ENCODE results near the gene CCDC175.
A peak's percentile ranks its signal among the peaks of the same experiment; 100 is the strongest.

Gene CCDC175

GRCh38 chr14:59576332-59577294 is at the start of gene CCDC175:
CCDC175 (minus strand) TSS chr14:59576812; CDS start chr14:59576775, 37 bp downstream.
- DNase-seq (ENCODE audit: low read depth): peak; percentile 6

- no peak for DNase-seq (ENCODE audit: low read depth)
Measured at GRCh38 chr14:59622631-59623030, 46.0 kb upstream of the CCDC175 start.

GRCh38 chr14:59619061-59619460 is 42.4 kb upstream of the CCDC175 start:
- no peak for DNase-seq (ENCODE audit: low read depth)

- no peak for DNase-seq (ENCODE audit: low read depth)
Measured at GRCh38 chr14:59601056-59601455, 24.4 kb upstream of the CCDC175 start.

DNA sequence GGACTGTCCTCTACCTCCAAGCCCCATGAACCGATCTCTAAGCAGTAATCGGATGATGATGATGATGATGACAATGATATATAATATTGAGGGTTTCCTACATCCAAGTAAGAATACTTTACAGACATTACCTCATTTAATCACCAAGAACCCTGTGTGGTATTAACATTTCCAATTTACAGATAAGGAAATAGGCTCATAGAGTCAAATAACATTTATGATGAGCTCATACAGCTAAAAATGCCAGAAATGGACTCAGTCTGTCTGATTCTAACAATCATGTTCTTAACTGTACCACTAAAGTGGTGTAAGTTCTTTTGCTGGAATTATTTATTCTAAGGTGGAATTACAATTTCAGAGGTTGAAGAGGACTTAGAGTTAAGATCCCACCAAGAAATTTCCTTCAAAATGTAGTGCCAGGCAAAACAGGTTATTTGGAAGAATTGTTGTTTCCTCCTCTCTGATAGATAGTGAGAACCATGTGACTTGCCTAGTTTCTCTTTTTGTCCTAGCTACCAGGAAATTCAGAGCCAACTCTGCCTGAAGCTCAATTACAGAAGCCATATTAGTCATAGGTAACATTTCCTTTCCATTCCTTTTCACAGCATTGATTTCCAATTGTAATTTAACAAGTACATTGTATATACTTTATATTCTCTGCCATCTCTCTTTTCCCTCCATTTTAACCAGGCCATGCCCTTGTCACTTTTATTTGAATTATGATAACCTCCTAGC is 23.8 kb upstream of the CCDC175 start:
- no peak for DNase-seq (ENCODE audit: low read depth)

- no peak for DNase-seq (ENCODE audit: low read depth)
Measured at GRCh38 chr14:59595071-59595470, 18.5 kb upstream of the CCDC175 start.

GRCh38 chr14:59591641-59592370 is 15.2 kb upstream of the CCDC175 start:
- no peak for DNase-seq (ENCODE audit: low read depth)

DNA sequence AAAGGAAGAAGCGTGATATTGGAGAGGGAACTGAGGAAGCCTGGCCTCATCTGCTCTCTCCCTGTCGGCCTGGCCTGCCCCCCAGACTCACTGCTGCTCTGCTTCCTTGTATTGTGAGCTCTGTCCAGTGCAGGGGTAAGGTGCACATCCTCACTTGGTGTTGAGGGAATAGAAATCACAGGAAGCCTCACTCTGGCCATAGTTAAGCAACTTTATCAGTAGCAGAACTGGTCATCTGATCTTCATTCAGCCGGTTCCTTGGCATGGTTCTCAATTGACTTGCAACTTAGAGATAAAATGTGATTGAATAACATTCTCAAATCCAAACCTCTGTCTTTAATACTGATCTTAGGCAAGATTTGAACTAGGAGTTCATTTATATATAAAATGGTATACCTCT is 11.5 kb upstream of the CCDC175 start:
- DNase-seq (ENCODE audit: low read depth): no peak

- no peak for DNase-seq (ENCODE audit: low read depth)
Measured at GRCh38 chr14:59585891-59586554, 9.4 kb upstream of the CCDC175 start.

GRCh38 chr14:59583755-59584154 is 7.1 kb upstream of the CCDC175 start:
- DNase-seq (ENCODE audit: low read depth): no peak

GRCh38 chr14:59582845-59583509 is 6.4 kb upstream of the CCDC175 start:
- DNase-seq (ENCODE audit: low read depth): no peak

DNA sequence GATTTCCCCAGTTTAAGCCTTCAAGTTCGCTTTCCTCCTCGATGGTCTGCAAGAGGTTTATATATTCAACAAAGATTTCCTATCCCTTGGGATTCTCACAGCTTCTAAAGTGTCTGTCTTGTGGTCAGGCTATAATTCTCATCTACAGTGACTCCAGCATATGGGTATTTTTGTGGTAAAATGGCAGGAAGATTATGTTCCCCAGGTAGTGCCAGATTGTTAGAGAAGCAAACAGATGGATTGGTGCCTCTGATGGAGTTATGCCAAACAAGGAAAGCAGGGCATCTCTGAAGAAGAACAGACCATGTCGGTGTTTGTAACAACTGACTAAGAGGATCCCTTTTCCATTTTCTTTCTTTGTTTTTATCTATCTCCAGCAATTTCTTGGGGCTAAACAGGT is 5.5 kb upstream of the CCDC175 start:
- no peak for DNase-seq (ENCODE audit: low read depth)

GRCh38 chr14:59580911-59581310 is 4.3 kb upstream of the CCDC175 start:
- DNase-seq (ENCODE audit: low read depth): no peak

DNA sequence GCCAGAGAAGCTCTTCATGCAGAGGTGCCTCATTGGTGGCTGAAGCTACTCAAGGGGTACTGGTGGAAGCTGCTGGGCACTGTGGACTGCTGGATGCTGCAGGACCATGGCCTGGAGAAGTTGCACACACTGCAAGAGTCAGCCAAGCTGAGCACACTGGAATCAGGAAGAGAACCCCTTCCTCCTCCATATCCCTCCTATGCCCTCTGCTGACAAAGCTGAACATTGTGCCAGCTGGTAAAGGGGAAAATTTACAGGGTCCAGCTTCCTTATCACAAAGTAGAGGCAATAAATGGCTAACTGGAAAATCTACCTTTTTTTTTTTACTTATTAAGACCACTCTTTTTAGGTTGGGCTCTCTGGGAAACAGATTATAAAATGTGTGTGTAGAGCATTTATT is 6.5 kb downstream of the CCDC175 start:
- DNase-seq (ENCODE audit: low read depth): no peak

GRCh38 chr14:59566725-59567124 is 9.9 kb downstream of the CCDC175 start:
- DNase-seq (ENCODE audit: low read depth): no peak

GRCh38 chr14:59566296-59566695 is 10.3 kb downstream of the CCDC175 start:
- no peak for DNase-seq (ENCODE audit: low read depth)

- no peak for DNase-seq (ENCODE audit: low read depth)
Measured at GRCh38 chr14:59565087-59565486, 11.5 kb downstream of the CCDC175 start.

DNA sequence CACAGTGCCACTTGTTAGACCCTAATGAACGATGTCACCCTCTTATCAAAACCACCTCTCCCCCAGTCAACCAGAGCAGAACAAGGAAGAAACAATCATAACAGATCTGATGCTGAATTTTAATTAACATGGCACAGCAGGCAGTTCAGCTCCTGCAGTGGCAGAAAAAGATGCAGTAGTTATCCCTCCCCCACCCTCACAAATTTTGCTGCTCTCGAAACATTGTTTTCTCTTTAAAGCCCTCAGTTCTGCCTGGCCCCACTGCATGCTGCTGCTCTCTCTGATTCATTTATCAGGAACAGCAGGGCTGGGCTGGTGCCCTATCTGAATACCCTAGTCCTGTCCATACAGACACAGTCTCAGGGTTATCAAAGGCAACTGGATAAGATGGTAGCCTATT is 12.2 kb downstream of the CCDC175 start:
- DNase-seq (ENCODE audit: low read depth): no peak

DNA sequence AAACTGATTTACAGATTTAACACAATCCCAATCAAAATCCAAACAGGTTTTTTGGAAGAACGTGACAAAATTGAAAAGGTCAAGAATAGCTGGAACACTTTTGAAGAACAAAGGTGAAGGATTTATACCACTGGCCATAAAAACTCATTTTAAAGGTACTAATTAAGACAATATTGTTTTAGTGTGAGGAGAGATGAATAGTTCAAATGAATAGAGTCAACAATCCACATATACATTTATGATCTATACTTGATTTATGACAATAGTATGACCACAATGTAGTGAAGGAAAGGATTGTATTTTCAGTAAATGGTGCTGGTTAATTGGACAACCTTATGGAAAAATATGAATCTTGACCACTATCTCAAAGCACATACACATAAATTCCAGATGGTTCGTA is 29.3 kb downstream of the CCDC175 start:
- DNase-seq (ENCODE audit: low read depth): no peak

- DNase-seq (ENCODE audit: low read depth): no peak
Measured at GRCh38 chr14:59543873-59544272, 32.7 kb downstream of the CCDC175 start.

GRCh38 chr14:59541731-59542130 is 34.9 kb downstream of the CCDC175 start:
- DNase-seq (ENCODE audit: low read depth): no peak

Measured in GM04504 (cell line).